Activated CD4-positive, CD25-positive, alpha-beta regulatory T cell (primary cell): ENCODE results near the gene BTBD7.

Source experiments
- DNase-seq, 4 experiments: peaks; one replicate each; lab custom pipeline; 2025; lab: John Stamatoyannopoulos, UW

Gene BTBD7

GRCh38 chr14:93199031-93199430 lies 133.8 kb downstream of the BTBD7 start:
- DNase-seq: no peak

DNA sequence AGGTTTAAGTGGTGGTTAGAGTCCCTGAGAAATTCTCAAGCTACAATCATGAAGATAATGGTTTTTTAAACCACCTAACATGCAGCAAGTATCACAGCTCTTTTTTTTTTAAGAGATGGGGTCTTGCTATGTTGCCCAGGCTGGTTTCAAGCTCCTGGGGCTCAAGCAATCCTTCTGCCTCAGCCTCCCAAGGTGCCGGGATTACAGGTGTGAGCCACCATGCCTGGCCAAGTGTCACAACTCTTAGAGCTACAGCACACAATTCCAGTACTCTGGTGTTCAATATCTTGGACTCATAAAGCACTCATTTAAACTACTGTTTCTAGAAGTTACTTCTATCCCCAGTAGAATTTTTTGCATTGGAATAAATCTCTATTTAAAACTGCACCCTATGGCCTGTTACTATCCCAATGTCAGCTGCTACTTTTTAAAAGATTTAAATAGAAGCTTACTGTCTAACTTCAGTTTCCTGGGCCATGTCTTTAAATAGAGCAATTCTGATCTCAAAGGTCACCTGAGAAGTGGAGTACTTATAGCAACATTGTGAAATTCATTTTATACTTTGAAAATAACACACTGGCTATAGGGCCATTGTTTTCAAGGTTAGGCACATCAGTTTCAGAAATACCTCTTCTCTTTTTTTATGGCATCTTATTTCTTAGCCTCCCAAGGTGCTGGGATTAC lies 137.4 kb downstream of the BTBD7 start:
- no peak for DNase-seq
